Thyroid gland (tissue), 4 donors: ENCODE data around the gene MINK1. TPM values are rescaled to one million over a fixed set of nuclear protein-coding genes. Genes with fewer than 3 reads are reported as not detected.

ENCODE experiments used
- DNase-seq, 2 donors: peaks; one replicate each; pipeline ENCODE4 v3.0.0-alpha.2; 2019
- H3K27ac ChIP-seq, 3 donors: fragments of 200-600 bp; sonication (generic); 1 replicate in 2 of 3; 2 replicates in 1 of 3; pipeline ENCODE4 v1.5.1; 2016 to 2019; ENCODE audit warnings: mild to moderate bottlenecking in 1 of 3, moderate library complexity in 1 of 3
- H3K27me3 ChIP-seq: fragments of 200-600 bp; sonication (generic); one replicate; pipeline ENCODE4 v1.5.1; 2019
- H3K36me3 ChIP-seq, 2 donors: fragments of 200-600 bp; sonication (generic); one replicate each; pipeline ENCODE4 v1.5.1; 2016 to 2019
- H3K4me1 ChIP-seq, 2 donors: fragments of 200-600 bp; sonication (generic); one replicate each; pipeline ENCODE4 v1.5.1; 2017 to 2019
- H3K4me3 ChIP-seq, 3 donors: fragments of 200-600 bp; sonication (generic); replicated peaks in 1 of 3; 1 replicate in 2 of 3; 2 replicates in 1 of 3; pipeline ENCODE4 v1.5.1; 2016; ENCODE audit warnings: mild to moderate bottlenecking in 1 of 3
- H3K9me3 ChIP-seq: fragments of 200-600 bp; sonication (generic); one replicate; pipeline ENCODE4 v1.5.1; 2017
- POLR2A ChIP-seq, 2 donors: fragments of 450-650 bp; IDR thresholded peaks; one replicate each; pipeline ENCODE4 v1.6.1; 2017; ENCODE audit warnings: antibody characterized with exemption in 2 of 2, mild to moderate bottlenecking in 2 of 2, moderate library complexity in 1 of 2
- WGBS, 2 donors: methylation state at CpG; one replicate each; pipeline ENCODE4 v1.1.5; 2017; 5-methylcytosine and 5-hydroxymethylcytosine counted together
- intact Hi-C: fragments of 100-400 bp; cut with DNase I; formaldehyde crosslinking; loops from one replicate; pipeline ENCODE4 v1.15.1; 2023
- total RNA-seq, 4 donors: library from RNA; depleted of rRNA; stranded (reverse); fragments of >200 nt; gene quantifications; one replicate each; pipeline ENCODE4 v1.2.3, GENCODE V29; 2016
- TF ChIP-seq, protein P1 (sequence below), 6 experiments: fragments of 200-600 bp in 3 of 6; fragments of 450-650 bp in 3 of 6; sonication (generic) in 3 of 6; IDR thresholded peaks; one replicate each; pipeline ENCODE4 v1.5.1; 2016 to 2019; ENCODE audit warnings: antibody characterized with exemption in 6 of 6, mild to moderate bottlenecking in 2 of 6, inconsistent platforms in 1 of 6, moderate library complexity in 1 of 6

Gene MINK1
- total RNA-seq, 4 donors from 2014 or later = 25.1 to 51.6 (median 31.2) TPM

DNA sequence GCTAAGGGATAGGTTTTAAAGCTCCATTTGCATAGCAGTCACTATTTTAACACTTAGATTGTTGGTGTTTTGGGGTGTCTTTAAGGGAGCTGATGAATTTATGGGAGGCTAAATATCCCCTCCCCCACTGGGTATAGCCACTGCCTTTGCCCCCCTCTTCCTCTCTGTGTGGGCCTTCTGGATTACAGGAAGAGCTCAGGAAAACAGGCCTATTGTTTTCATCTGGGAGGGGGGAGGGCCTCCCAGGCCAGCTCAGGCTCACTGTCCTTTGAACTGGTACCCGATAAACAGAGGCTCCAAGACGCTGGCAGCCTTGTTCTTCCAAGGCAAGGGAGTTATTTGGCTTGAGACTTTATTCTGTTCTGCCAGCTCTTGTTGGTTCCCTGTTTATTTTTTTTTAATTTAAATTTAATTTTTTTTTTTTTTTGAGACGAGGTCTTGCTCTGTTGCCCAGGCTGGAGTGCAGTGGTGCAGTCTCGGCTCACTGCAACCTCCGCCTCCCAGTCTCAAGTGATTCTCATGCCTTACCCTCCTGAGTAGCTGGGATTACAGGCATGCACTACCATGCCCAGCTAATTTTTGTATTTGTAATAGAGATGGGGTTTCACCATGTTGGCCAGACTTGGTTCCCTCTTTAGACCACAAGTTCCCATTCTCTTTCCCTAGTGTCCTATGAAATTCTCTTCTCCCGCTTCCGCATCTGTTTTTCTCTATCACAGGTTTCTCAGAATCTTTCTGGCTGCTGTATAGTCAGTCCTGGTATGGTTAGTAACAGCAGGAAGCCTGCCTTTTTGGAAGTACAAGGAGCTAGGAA is 25.1 kb downstream of the MINK1 start:
- peak overlapping the region in 2 of 3 donors; percentile 56 to 63 for H3K27ac ChIP-seq
- intact Hi-C loops = no loop called here
- no peaks in the 10 kb centered on the region for H3K36me3 ChIP-seq
- H3K9me3 ChIP-seq = no peaks in the 10 kb centered on the region
- DNase-seq = peak; percentile 40 to 45
- H3K4me3 ChIP-seq = no peak overlapping the region
- peaks cover 22 to 47% of the 10 kb centered on the region in 2 donors for H3K4me1 ChIP-seq
- no peak for TF ChIP-seq POLR2A (IDR thresholded peaks at IDR 0.05)
- TF ChIP-seq, protein P1, sequence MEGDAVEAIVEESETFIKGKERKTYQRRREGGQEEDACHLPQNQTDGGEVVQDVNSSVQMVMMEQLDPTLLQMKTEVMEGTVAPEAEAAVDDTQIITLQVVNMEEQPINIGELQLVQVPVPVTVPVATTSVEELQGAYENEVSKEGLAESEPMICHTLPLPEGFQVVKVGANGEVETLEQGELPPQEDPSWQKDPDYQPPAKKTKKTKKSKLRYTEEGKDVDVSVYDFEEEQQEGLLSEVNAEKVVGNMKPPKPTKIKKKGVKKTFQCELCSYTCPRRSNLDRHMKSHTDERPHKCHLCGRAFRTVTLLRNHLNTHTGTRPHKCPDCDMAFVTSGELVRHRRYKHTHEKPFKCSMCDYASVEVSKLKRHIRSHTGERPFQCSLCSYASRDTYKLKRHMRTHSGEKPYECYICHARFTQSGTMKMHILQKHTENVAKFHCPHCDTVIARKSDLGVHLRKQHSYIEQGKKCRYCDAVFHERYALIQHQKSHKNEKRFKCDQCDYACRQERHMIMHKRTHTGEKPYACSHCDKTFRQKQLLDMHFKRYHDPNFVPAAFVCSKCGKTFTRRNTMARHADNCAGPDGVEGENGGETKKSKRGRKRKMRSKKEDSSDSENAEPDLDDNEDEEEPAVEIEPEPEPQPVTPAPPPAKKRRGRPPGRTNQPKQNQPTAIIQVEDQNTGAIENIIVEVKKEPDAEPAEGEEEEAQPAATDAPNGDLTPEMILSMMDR (IDR thresholded peaks at IDR 0.05) = no peak
- WGBS, 2 donors = 39 to 49% methylated on average over 7 of the region's 7 CpGs
- H3K27me3 ChIP-seq = no peaks in the 10 kb centered on the region

DNA sequence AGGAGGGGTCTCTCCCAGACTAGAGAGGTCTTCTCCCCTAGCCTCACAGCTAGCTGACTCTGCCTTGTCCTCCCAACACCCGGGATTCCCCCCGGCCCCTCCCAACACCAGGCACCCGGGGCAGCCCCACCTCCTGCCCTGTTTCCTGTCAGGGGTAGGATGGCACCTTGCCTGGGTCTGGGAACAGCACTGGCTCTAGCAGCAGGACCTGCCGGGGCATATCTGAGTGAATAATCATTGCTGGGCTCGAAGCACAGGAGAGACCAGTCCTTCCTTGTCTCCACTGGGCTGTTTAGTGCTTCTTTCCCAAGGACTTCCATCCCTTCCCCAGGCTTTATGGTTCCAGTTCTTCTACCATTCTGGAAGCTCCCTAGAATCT is 25.7 kb downstream of the MINK1 start:
- Histone ChIP-seq H3K9me3 (no peaks in the 10 kb centered on the region), H3K4me1 (peaks cover 24 to 44% of the 10 kb centered on the region in 2 donors), H3K4me3 (no peak overlapping the region), H3K36me3 (no peaks in the 10 kb centered on the region), H3K27ac (peak overlapping the region in 2 of 3 donors; percentile 56 to 63), H3K27me3 (no peaks in the 10 kb centered on the region)
- 14 to 21% methylated on average over 5 of the region's 5 CpGs for WGBS, 2 donors
- TF ChIP-seq POLR2A (IDR thresholded peaks at IDR 0.05) = no peak
- TF ChIP-seq, protein P1 (IDR thresholded peaks at IDR 0.05) = no peak
- intact Hi-C loops = no loop called here
- DNase-seq = peak; percentile 67

DNA sequence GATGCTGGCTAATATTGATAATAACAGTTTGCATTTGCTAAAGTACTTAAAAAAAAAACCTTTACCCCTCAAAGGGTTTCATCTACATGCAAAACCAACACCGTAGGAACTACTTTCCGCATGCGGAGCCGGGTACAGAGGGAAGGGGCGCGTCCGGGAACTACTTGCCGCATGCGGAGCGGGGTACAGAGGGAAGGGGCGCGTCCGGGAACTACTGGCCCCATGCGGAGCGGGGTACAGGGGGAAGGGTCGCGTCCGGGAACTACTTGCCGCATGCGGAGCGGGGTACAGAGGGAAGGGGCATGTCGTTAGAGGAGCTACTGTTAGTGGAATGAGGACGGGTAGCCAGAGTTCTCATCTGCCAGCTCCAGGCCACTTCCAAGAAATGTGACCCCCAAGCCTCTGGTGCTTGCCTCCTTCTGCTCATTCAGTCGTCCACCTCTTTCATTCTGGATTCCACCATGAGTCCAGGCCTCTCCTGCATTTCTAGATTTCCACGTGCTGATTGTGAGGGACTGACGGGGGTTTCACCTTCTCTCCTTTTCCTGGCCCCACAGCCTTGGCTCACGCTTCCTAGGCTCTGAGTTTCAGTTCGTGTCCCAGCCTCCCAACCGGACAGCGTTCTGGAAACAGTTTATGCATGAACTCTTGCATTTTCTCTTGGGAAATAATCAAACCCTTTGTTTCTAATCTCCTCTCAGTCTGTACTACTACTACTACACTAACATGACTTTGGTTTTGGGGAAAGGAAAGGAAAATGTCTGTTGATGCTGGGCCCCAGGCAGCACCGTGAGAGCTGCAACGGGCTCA is 26.9 kb downstream of the MINK1 start:
- TF ChIP-seq POLR2A (IDR thresholded peaks at IDR 0.05) = no peak
- TF ChIP-seq, protein P1 (IDR thresholded peaks at IDR 0.05) = no peak
- DNase-seq = no peak
- WGBS, 2 donors = 79 to 81% methylated on average over 32 of the region's 32 CpGs
- peaks cover 20 to 33% of the 10 kb centered on the region in 2 donors for H3K4me1 ChIP-seq
- no peak overlapping the region for H3K27ac ChIP-seq
- H3K4me3 ChIP-seq = no peak overlapping the region
- no peaks in the 10 kb centered on the region for H3K9me3 ChIP-seq
- no peaks in the 10 kb centered on the region for H3K36me3 ChIP-seq
- H3K27me3 ChIP-seq = no peaks in the 10 kb centered on the region
- intact Hi-C loops = no loop called here

DNA sequence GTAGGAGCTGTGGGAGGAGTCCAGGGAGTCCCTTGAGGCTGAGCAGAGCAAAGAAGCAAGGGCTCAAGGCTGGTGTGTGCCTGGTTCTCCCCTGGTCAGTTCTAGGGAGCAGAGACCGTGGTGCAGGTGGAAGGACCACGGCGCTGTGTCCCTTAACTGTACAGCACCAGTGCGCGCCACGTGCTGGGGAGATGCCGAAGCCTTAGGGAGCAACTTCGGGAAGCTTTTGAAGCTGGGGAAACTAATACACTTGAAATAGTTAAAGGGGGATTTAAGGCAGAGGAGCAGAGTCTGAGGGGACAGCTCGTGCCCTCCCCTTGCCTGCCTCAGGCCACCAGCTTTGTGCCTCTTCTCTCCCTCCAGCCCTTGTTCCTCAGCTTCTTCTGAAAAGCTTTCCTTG is 27.5 kb downstream of the MINK1 start:
- Histone ChIP-seq H3K9me3 (no peaks in the 10 kb centered on the region), H3K36me3 (no peaks in the 10 kb centered on the region), H3K4me1 (peaks cover 20 to 33% of the 10 kb centered on the region in 2 donors), H3K4me3 (no peak overlapping the region), H3K27ac (no peak overlapping the region), H3K27me3 (no peaks in the 10 kb centered on the region)
- DNase-seq = no peak
- intact Hi-C loops = no loop called here
- TF ChIP-seq, protein P1 (IDR thresholded peaks at IDR 0.05) = no peak
- TF ChIP-seq POLR2A (IDR thresholded peaks at IDR 0.05) = no peak
- 90 to 92% methylated on average over 9 of the region's 9 CpGs for WGBS, 2 donors

DNA sequence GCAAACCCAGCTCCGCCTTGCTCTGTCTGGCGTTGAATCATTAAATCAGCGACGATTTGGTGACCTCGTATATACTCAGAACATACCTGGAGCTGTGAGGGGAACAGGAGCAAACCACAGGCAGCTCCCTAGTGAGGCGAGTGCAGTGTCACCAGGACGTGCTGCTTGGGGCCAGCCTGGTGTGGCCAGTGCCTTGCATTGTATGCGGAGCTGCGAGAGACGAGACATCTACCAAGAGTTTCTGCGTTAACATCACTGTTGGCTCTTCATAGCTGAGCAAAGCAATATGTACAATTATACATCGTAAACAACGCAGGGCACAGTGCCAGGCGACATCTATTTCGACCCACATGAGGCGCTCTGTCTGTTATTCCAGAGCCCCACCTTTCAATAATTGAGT is 27.9 kb downstream of the MINK1 start:
- H3K36me3 ChIP-seq = no peaks in the 10 kb centered on the region
- H3K4me1 ChIP-seq = peaks cover 20 to 31% of the 10 kb centered on the region in 2 donors
- H3K27me3 ChIP-seq = no peaks in the 10 kb centered on the region
- 93 to 95% methylated on average over 16 of the region's 16 CpGs for WGBS, 2 donors
- H3K27ac ChIP-seq = no peak overlapping the region
- H3K4me3 ChIP-seq = no peak overlapping the region
- no peak for DNase-seq
- TF ChIP-seq, protein P1 (IDR thresholded peaks at IDR 0.05) = no peak
- TF ChIP-seq POLR2A (IDR thresholded peaks at IDR 0.05) = no peak
- intact Hi-C loops = no loop called here
- H3K9me3 ChIP-seq = no peaks in the 10 kb centered on the region
